SIG-M5 treated with dmso at 0.1 percent for 504 hours (cell line): ENCODE measurements around the gene DNPEP.
"Not testable (repeated sequence)": the region's sequence is repeated elsewhere in the genome, so short reads cannot be mapped to it uniquely, and the experiment has no call there.

Source experiments
- DNase-seq: peaks from one replicate; lab custom pipeline; 2025; ENCODE audit not compliant: unreplicated experiment; lab: John Stamatoyannopoulos, UW

Gene DNPEP

DNA sequence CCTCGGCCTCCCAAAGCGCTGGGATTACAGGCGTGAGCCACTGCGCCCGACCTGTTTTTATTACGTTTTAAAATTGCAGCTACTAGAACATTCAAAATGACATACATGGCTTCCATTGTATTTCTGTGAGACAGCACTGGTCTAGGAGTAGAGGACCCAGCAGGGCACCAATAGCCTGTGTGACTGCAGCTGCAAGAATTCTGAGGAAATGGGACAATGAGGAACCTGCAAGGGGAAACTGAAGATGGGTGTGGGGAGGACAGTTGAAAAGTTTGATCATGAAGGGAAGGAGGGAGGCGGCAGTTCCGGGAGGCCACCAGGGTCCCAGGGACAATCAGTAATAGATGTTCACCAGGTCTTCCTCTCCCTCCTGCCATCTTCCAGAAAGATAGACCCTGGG is 13.9 kb upstream of the DNPEP start:
- DNase-seq = peak; percentile 32

- no peak for DNase-seq
These were observed 12.8 kb upstream of the DNPEP start for GRCh38 chr2:219400562-219400961.

- DNase-seq = peak; percentile 38
These were observed 12.2 kb upstream of the DNPEP start for GRCh38 chr2:219399716-219400478.

GRCh38 chr2:219398721-219399363 is 11.1 kb upstream of the DNPEP start:
- peak; percentile 65 for DNase-seq

- DNase-seq = no peak
These were observed 9.2 kb upstream of the DNPEP start for GRCh38 chr2:219396863-219397457.

- no peak for DNase-seq
These were observed 7.9 kb upstream of the DNPEP start for GRCh38 chr2:219395609-219396008.

DNA sequence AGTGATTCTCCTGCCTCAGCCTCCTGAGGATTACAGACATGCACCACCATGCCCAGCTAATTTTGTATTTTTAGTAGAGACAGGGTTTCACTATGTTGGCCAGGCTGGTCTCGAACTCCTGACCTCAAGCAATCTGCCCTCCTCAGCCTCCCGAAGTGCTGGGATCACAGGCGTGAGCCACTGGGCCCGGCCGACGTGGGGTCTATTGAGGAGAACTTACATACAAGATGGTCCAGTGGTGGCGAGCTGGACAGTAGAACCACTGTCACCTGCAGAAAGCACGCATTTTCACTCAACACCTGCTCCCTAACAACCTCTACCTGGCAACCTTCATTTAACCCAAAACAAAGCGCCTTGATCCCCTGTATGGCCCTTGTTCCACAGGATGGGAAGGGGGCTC is 7.3 kb upstream of the DNPEP start:
- DNase-seq = not testable (repeated sequence)

GRCh38 chr2:219392754-219393153 is 5.0 kb upstream of the DNPEP start:
- DNase-seq = no peak

GRCh38 chr2:219388907-219389156 is 1.1 kb upstream of the DNPEP start:
- DNase-seq = no peak

DNA sequence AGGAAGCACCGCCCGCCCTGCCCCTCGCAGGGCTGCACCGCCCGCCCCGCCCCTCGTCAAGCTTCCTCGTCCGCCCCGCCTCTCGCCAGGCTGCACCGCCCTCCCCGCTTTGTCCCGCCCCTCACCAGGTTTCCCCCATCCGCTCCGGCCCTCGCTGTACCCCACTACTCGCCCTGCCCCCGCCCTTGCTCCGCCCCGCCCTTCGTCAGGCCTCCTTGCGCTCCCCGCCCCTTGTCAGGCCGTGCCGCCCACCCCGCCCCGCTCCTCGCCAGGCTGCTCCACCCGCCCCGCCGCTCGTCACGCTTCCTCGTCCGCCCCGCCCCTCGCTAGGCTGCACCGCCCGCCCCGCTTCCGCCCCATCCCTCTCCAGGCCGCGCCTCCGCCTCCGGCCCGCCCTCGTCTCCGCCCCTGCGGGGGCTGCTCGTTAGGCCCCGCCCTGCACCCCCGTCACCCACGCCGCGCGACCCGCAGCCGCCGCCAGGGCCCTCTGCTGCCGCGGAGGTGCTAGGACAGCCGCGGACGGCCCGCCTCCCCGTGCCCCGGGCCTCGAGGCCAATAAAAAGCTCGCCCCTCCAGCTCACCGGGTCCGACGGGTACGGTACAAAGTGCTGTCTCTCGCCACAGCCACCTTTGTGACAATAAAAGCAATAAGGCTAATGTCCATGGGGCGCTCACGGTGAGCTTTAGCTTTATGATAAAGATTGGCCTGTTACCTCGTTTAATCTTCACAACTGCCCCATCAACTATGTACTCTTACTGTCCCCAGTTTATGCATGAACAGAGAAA is 602 bp upstream of the DNPEP start:
- peak; percentile 95 for DNase-seq

DNA sequence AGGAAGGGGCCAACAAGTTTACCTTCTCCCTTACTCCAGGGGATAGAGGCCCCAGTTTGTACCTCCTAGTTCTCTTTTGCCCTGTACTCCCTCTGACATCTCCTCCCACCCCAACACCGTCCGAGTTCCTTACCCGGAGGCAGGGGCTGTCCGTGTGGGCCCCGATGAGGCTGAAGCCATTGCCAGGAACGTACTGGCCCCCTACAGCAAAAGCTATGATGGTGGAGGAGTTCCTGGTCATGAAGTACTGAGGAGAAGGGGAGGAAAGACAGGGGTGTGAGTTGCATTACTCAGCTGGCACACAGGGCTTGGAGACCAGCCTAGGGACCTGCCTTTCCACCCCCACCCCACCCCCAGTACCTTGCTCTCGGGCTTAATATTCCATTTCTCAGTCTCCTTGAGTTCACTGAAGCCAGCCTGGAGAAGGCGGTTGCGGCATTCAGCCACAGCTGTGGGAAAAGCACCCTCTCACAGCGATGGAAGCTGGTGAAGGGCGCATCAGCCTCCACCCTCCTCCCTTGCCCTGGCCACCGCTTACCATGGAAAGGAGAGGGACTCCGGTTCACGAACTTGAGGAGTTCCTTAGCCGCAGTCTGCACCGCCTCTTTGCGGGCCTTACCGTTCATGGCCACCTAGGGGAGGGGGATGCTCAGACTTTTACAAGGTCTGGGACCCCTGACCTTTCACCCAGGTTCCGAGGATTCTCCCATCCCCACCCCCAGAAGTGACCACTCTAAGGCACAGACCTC is 1.0 kb downstream of the DNPEP start:
- DNase-seq = no peak

GRCh38 chr2:219385958-219386520 is 1.7 kb downstream of the DNPEP start:
- no peak for DNase-seq

- no peak for DNase-seq
These were observed 2.9 kb downstream of the DNPEP start for GRCh38 chr2:219384859-219385258.

GRCh38 chr2:219384083-219384713 is 3.5 kb downstream of the DNPEP start:
- no peak for DNase-seq

- no peak for DNase-seq
These were observed 6.3 kb downstream of the DNPEP start for GRCh38 chr2:219381448-219381847.

DNA sequence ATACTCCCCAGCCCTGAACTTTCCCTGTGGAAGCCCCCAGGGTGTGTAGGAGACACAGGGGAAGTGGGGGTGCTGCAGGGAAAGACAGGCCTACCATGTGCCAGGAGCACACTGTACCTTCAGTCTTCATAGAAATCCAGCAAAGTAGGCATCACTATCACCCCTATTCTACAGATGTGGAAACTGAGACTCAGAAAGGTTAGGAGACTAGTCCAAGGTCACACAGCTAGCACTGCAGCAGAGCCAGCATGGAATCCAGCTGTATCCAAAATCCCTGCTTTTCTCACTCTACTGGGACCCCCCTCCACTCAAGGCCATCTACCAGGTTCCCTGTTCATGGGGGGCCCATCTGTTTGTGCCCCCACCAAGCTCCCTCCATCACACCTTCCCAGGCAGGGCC is 6.8 kb downstream of the DNPEP start:
- no peak for DNase-seq

- DNase-seq = no peak
These were observed 9.4 kb downstream of the DNPEP start for GRCh38 chr2:219378163-219378851.

GRCh38 chr2:219369447-219369861 is 18.3 kb downstream of the DNPEP start:
- DNase-seq = no peak

- DNase-seq = no peak
These were observed 19.0 kb downstream of the DNPEP start for GRCh38 chr2:219368690-219369191.
